Glutamatergic neuron (in vitro differentiated cells): ENCODE data around the gene RNU1-1. TPM values are rescaled to one million over a fixed set of nuclear protein-coding genes. Genes with fewer than 3 reads are reported as not detected.

Experiments used
- DNase-seq: peaks from one replicate; pipeline ENCODE4 v3.0.0; 2022
- H3K27ac Mint-ChIP-seq: one replicate; pipeline ENCODE4 v1.8.0; 2020; ENCODE audit warnings: mild to moderate bottlenecking, mixed read lengths, inconsistent platforms; ENCODE audit not compliant: unreplicated experiment
- H3K27me3 Mint-ChIP-seq: one replicate; pipeline ENCODE4 v1.8.0; 2020; ENCODE audit warnings: mild to moderate bottlenecking, moderate library complexity, mixed read lengths, inconsistent platforms; ENCODE audit not compliant: unreplicated experiment
- H3K36me3 Mint-ChIP-seq: one replicate; pipeline ENCODE4 v1.8.0; 2020; ENCODE audit warnings: mild to moderate bottlenecking, mixed read lengths, inconsistent platforms; ENCODE audit not compliant: unreplicated experiment
- H3K4me1 Mint-ChIP-seq: one replicate; pipeline ENCODE4 v1.8.0; 2020; ENCODE audit warnings: mild to moderate bottlenecking, low read depth, mixed read lengths, inconsistent platforms; ENCODE audit not compliant: unreplicated experiment
- H3K4me3 Mint-ChIP-seq: one replicate; pipeline ENCODE4 v1.8.0; 2020; ENCODE audit warnings: mild to moderate bottlenecking, mixed read lengths, inconsistent platforms; ENCODE audit not compliant: unreplicated experiment
- H3K9me3 Mint-ChIP-seq: one replicate; pipeline ENCODE4 v1.8.0; 2020; ENCODE audit warnings: mild to moderate bottlenecking, moderate library complexity, mixed read lengths, inconsistent platforms; ENCODE audit not compliant: unreplicated experiment
- CTCF ChIP-seq: fragments of 200-600 bp; sonication (generic); IDR thresholded peaks from one replicate; pipeline ENCODE4 v1.5.0; 2021; ENCODE audit not compliant: partially characterized antibody, unreplicated experiment
- total RNA-seq: library from RNA; stranded (reverse); fragmentation: NEBNext Ultra II Directional; extraction: Animal tissue kit (Norgen Biotek cat#: 25700); gene quantifications from one replicate; pipeline ENCODE4 v1.2.1, GENCODE V29; 2021; ENCODE audit not compliant: unreplicated experiment

The RNU1-1 gene
- total RNA-seq, 1 donor from 2014 or later: 3,598 TPM

GRCh38 chr1:16464917-16465625 is 49.0 kb downstream of the RNU1-1 start:
- Mint-ChIP-seq H3K4me1 (no peaks in the 10 kb centered on the region), H3K9me3 (peaks cover 5% of the 10 kb centered on the region), H3K27me3 (peaks cover 4% of the 10 kb centered on the region), H3K36me3 (no peaks in the 10 kb centered on the region), H3K4me3 (no peak overlapping the region), H3K27ac (no peak overlapping the region)
- DNase-seq: no peak
- no peak for TF ChIP-seq CTCF

Other genes with a start within 250 kb of the RNU1-1 start
- 27.7 TPM for gene FBXO42, start 161.8 kb downstream of the RNU1-1 start, total RNA-seq
- 64.5 TPM for gene SZRD1, start 147.0 kb downstream of the RNU1-1 start, total RNA-seq
- gene SPATA21, start 76.9 kb downstream of the RNU1-1 start, total RNA-seq: not detected
- 37.8 TPM for gene NECAP2, start 73.6 kb downstream of the RNU1-1 start, total RNA-seq
- gene NBPF1, start 99.3 kb upstream of the RNU1-1 start, total RNA-seq: 41.8 TPM
- 3,598 TPM for gene RNU1-3, start 152.7 kb upstream of the RNU1-1 start, total RNA-seq
- gene RNU1-4, start 226.2 kb upstream of the RNU1-1 start, total RNA-seq: 3,598 TPM